NOMO-1 (cell line): ENCODE data around the gene VWA2.

Experiments used
- DNase-seq, 2 experiments: peaks; one replicate each; lab custom pipeline; 2025; ENCODE audit not compliant: unreplicated experiment in 2 of 2; lab: John Stamatoyannopoulos, UW

VWA2 gene

GRCh38 chr10:114239117-114239993 is at the start of gene VWA2:
Gene VWA2, plus strand, starts transcription at chr10:114239254. Its CDS starts 9,460 bp downstream, at chr10:114248714.
- DNase-seq, result no peak

- no peak for DNase-seq
Measured at GRCh38 chr10:114189700-114190099, 49.4 kb upstream of the VWA2 start.

GRCh38 chr10:114195079-114195478 is 44.0 kb upstream of the VWA2 start:
- DNase-seq, result no peak

- no peak for DNase-seq
Measured at GRCh38 chr10:114199239-114199638, 39.8 kb upstream of the VWA2 start.

- DNase-seq, result no peak
Measured at GRCh38 chr10:114202812-114203211, 36.2 kb upstream of the VWA2 start.

- DNase-seq, result no peak
Measured at GRCh38 chr10:114206902-114207301, 32.2 kb upstream of the VWA2 start.

- no peak for DNase-seq
Measured at GRCh38 chr10:114207349-114207748, 31.7 kb upstream of the VWA2 start.

GRCh38 chr10:114208351-114208750 is 30.7 kb upstream of the VWA2 start:
- no peak for DNase-seq

GRCh38 chr10:114212153-114212552 is 26.9 kb upstream of the VWA2 start:
- DNase-seq, result no peak

- no peak for DNase-seq
Measured at GRCh38 chr10:114215033-114215432, 24.0 kb upstream of the VWA2 start.

GRCh38 chr10:114220281-114220680 is 18.8 kb upstream of the VWA2 start:
- no peak for DNase-seq

- DNase-seq, result no peak
Measured at GRCh38 chr10:114221235-114221634, 17.8 kb upstream of the VWA2 start.

GRCh38 chr10:114223066-114223465 is 16.0 kb upstream of the VWA2 start:
- no peak for DNase-seq

- DNase-seq, result no peak
Measured at GRCh38 chr10:114228156-114228555, 10.9 kb upstream of the VWA2 start.

GRCh38 chr10:114232561-114233176 is 6.4 kb upstream of the VWA2 start:
- no peak for DNase-seq

GRCh38 chr10:114233482-114233881 is 5.6 kb upstream of the VWA2 start:
- DNase-seq, result no peak

GRCh38 chr10:114234132-114234531 is 4.9 kb upstream of the VWA2 start:
- DNase-seq, result no peak

- DNase-seq, result no peak
Measured at GRCh38 chr10:114239994-114240345, 916 bp downstream of the VWA2 start.

GRCh38 chr10:114242235-114242634 is 3.2 kb downstream of the VWA2 start:
- DNase-seq, result no peak

GRCh38 chr10:114243661-114244060 is 4.6 kb downstream of the VWA2 start:
- DNase-seq, result no peak

- DNase-seq, result no peak
Measured at GRCh38 chr10:114244126-114244525, 5.1 kb downstream of the VWA2 start.

GRCh38 chr10:114245121-114245791 is 6.2 kb downstream of the VWA2 start:
- DNase-seq, result no peak
